Measurements from ENCODE around the gene CSRNP3.

CSRNP3 gene

DNA sequence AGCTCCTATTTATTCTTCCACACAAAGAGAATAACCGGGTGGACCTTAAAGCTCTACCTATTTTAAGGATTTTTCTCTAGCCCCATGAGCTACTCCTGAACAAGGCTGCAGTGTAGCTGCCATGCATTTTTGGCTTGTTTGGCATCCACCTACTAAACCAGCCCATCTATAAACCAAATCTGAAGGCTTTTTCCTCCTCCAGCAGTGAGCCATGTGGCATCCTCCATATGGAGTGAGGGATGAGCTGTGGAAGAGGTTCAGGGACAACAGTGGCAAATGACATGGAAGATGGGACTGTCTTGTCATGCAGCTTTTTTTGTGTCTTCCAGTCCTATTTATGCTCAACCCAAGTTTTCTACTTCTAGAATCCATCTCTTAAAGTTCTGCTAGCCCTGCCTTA is 224.3 kb downstream of the CSRNP3 start:
- no peak for DNase-seq

GRCh38 chr2:165697748-165698443 is 228.4 kb downstream of the CSRNP3 start:
- DNase-seq: no peak

DNA sequence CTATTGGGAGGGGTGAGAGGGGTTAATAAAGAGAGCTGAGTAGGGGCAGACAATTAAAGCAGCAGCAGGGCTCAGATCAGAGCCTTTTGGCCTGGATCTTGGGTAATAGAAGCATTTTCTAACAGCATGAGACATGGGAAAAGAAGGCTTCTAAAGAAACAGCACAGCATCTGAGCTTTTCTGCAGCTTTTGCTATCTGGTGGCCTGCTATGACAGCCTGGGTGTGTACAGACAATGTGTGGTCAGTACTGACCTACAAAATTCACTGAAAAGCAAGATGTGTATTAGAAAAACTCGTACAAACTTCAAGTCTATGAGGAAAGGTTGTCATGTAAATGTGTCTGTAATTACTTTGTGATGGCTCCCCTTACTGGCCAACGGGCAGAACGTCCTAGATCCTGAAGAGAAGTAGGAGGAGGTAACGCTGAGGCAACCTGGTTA is 229.0 kb downstream of the CSRNP3 start:
- DNase-seq: no peak

DNA sequence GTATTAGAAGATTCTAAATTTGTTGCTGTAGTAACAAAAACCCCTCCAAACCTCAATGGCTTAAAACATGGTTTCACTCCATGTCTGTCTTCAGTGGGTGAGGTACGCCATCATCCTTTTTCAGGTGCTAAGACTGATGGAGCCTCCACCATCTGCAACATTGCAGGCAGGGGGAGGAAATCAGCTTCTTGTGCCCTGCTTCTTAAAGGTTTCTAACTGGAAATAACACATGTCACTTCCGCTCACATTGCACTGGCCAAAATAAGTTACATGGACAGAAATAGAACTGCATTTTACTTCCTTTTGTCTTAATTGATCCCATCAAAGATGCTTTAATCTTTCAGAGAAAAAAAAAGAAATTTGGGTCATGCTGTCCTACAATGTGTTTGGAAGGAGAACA is 230.4 kb downstream of the CSRNP3 start:
- no peak for DNase-seq

DNA sequence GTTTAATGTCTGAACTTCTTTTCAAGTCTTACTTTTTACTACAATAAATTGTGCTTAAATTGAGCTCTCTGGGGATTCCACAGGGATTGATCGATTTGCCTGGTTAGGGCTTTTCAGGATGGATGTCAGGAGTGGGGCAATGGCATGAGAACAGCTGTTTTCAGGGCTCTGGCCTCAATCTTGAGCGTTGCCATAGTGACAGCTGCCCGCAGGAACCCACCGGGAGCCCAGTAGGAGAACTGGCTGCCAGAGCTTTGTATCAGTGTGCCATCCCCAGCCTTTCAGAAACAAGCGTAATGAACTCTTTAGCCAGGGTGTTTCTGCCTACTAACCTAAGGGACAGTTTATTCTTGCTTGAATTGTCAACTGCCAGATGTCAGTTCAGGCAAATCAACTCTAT is 231.0 kb downstream of the CSRNP3 start:
- no peak for DNase-seq

GRCh38 chr2:165701147-165701546 is 231.6 kb downstream of the CSRNP3 start:
- DNase-seq: no peak

- DNase-seq: no peak
Observed at GRCh38 chr2:165706960-165707487, 237.5 kb downstream of the CSRNP3 start.

- DNase-seq: no peak
Observed at GRCh38 chr2:165716091-165716490, 246.6 kb downstream of the CSRNP3 start.

DNA sequence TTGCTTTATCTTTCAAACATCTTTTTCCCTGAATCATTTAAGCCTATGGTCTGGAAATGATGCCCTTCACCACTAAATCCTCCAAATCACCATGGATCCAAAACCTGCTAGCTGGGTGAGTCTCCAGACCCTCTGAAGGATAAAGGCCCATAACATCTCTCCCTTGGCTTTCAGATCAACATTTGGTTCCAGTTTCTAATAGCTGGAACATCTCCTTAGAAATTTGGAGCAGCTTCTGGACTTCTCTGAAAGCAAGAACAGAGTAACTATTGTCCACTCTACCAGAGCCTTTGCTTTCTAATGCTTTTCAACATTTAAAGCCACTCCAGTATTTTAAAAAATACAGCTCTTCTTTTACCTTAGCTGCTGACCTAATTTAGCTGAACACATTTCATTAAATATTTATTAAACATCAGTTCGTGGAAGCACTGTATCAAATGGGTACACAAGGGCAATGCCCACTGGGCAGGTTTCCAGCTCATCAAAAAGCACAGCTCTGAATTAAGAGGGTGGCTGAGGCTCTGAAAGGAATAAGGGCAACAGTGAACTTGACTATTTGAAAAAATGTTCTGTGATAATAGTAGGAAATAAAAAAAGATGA is 249.2 kb downstream of the CSRNP3 start:
- no peak for DNase-seq

- no peak for DNase-seq
Observed at GRCh38 chr2:165720511-165720910, 251.0 kb downstream of the CSRNP3 start.

- DNase-seq: no peak
Observed at GRCh38 chr2:165725421-165725820, 255.9 kb downstream of the CSRNP3 start.
